IMR-90 (cell line): ENCODE data around the gene MBD3L2. TPM values are rescaled to one million over a fixed set of nuclear protein-coding genes. Genes with fewer than 3 reads are reported as not detected.

Experiments used
- ATAC-seq: fragments of 200-7000 bp; cut with Tn5 transposase; 2 replicates; pipeline ENCODE4 v1.9.1; 2020; ENCODE audit warnings: low read depth, mild to moderate bottlenecking, moderate library complexity
- BruUV-seq: library from RNA; stranded (reverse); fragments of 400-500 nt; replicated peaks from 2 replicates; lab custom pipeline; 2021; lab: Mats Ljungman, UMichigan
- CTCF ChIA-PET: fragments of 300-600 bp; formaldehyde crosslinking; extraction: SDS; loops from one replicate; lab custom pipeline; 2021; ENCODE audit warnings: antibody characterized with exemption; lab: Yijun Ruan, JAX
- POLR2A ChIA-PET: fragments of 300-600 bp; sonication (Branson Sonifier 250); formaldehyde crosslinking; loops from one replicate; lab custom pipeline; 2022; ENCODE audit warnings: antibody characterized with exemption; ENCODE audit not compliant: unreplicated experiment; lab: Charles Lee
- DNase-seq: peaks from one replicate; pipeline ENCODE4 v3.0.0; 2013
- H2AFZ ChIP-seq: replicated peaks from 2 replicates; pipeline ENCODE3; 2013; ENCODE audit warnings: low read length, mild to moderate bottlenecking; ENCODE audit not compliant: poor library complexity
- H2AK5ac ChIP-seq: 2 replicates; pipeline ENCODE4 v1.6.1; 2013; ENCODE audit warnings: low read depth, low read length, inconsistent platforms
- H2AK9ac ChIP-seq: replicated peaks from 2 replicates; pipeline ENCODE3; 2013; ENCODE audit warnings: mild to moderate bottlenecking, low read depth, low read length, moderate library complexity; ENCODE audit not compliant: poor library complexity
- H2BK120ac ChIP-seq: 2 replicates; pipeline ENCODE4 v1.6.1; 2013; ENCODE audit warnings: low read depth, low read length, inconsistent platforms
- H2BK15ac ChIP-seq: 3 replicates; pipeline ENCODE4 v1.6.1; 2013; ENCODE audit warnings: low read depth, low read length, inconsistent platforms
- H2BK20ac ChIP-seq: 2 replicates; pipeline ENCODE4 v1.6.1; 2013; ENCODE audit warnings: low read depth, mild to moderate bottlenecking, inconsistent platforms, low read length, moderate library complexity
- H2BK5ac ChIP-seq: 2 replicates; pipeline ENCODE4 v1.6.1; 2013; ENCODE audit warnings: mild to moderate bottlenecking, low read depth, low read length, inconsistent platforms; ENCODE audit not compliant: poor library complexity, severe bottlenecking
- H3K14ac ChIP-seq: replicated peaks from 2 replicates; pipeline ENCODE4 v1.6.1; 2013; ENCODE audit warnings: low read depth, low read length, inconsistent platforms
- H3K18ac ChIP-seq: 2 replicates; pipeline ENCODE4 v1.6.1; 2013; ENCODE audit warnings: low read depth, low read length, control low read depth
- H3K23ac ChIP-seq: 2 replicates; pipeline ENCODE4 v1.6.1; 2013; ENCODE audit warnings: low read depth, low read length, inconsistent platforms
- H3K27ac ChIP-seq: 2 replicates; pipeline ENCODE4 v1.5.1; 2013; ENCODE audit warnings: mild to moderate bottlenecking, control low read depth, low read length; ENCODE audit not compliant: insufficient read depth
- H3K27me3 ChIP-seq: 2 replicates; pipeline ENCODE4 v1.6.1; 2013; ENCODE audit warnings: low read length; ENCODE audit not compliant: control insufficient read depth, insufficient read depth
- H3K36me3 ChIP-seq: 2 replicates; pipeline ENCODE4 v1.6.1; 2013; ENCODE audit warnings: low read length, mixed read lengths; ENCODE audit not compliant: control insufficient read depth, insufficient read depth
- H3K4ac ChIP-seq: 2 replicates; pipeline ENCODE4 v1.6.1; 2013; ENCODE audit warnings: low read depth, low read length, inconsistent platforms
- H3K4me1 ChIP-seq: 2 replicates; pipeline ENCODE4 v1.6.1; 2013; ENCODE audit warnings: low read length, mixed read lengths; ENCODE audit not compliant: control insufficient read depth, insufficient read depth
- H3K4me2 ChIP-seq: 2 replicates; pipeline ENCODE4 v1.6.1; 2013; ENCODE audit warnings: low read depth, mild to moderate bottlenecking, control low read depth, low read length, moderate library complexity
- H3K4me3 ChIP-seq: 2 replicates; pipeline ENCODE4 v1.5.1; 2013; ENCODE audit warnings: low read depth, mild to moderate bottlenecking, control low read depth, low read length, moderate library complexity; ENCODE audit not compliant: insufficient read depth
- H3K56ac ChIP-seq: 2 replicates; pipeline ENCODE4 v1.6.1; 2013; ENCODE audit warnings: low read length, inconsistent platforms; ENCODE audit not compliant: insufficient read depth; ENCODE audit errors: extremely low read depth
- H3K79me1 ChIP-seq, 2 experiments: 2 replicates each; pipeline ENCODE4 v1.6.1; 2013; ENCODE audit warnings: low read length in 2 of 2, inconsistent platforms in 1 of 2, low read depth in 1 of 2
- H3K9ac ChIP-seq: 2 replicates; pipeline ENCODE4 v1.6.1; 2013; ENCODE audit warnings: low read depth, low read length, control low read depth
- H3K9me1 ChIP-seq: 2 replicates; pipeline ENCODE4 v1.6.1; 2013; ENCODE audit warnings: low read length, inconsistent platforms; ENCODE audit not compliant: insufficient read depth
- H3K9me3 ChIP-seq: 2 replicates; pipeline ENCODE4 v1.6.1; 2013; ENCODE audit warnings: low read length; ENCODE audit not compliant: control insufficient read depth, insufficient read depth
- H4K20me1 ChIP-seq: 2 replicates; pipeline ENCODE4 v1.6.1; 2013; ENCODE audit warnings: low read length, inconsistent platforms; ENCODE audit not compliant: insufficient read depth
- H4K5ac ChIP-seq: 2 replicates; pipeline ENCODE4 v1.6.1; 2013; ENCODE audit warnings: mild to moderate bottlenecking, low read depth, low read length, control low read depth
- H4K8ac ChIP-seq, 2 experiments: 2 replicates each; pipeline ENCODE4 v1.6.1; 2013; ENCODE audit warnings: low read depth in 2 of 2, low read length in 2 of 2, control low read depth in 1 of 2, inconsistent platforms in 1 of 2
- H4K91ac ChIP-seq: 2 replicates; pipeline ENCODE4 v1.6.1; 2013; ENCODE audit warnings: low read depth, low read length, inconsistent platforms; ENCODE audit not compliant: insufficient read depth
- CEBPB ChIP-seq: IDR thresholded peaks from 2 replicates; pipeline ENCODE4 v1.6.1; 2012; ENCODE audit warnings: low read depth, low read length, improper control_type of control experiment
- FOS ChIP-seq: fragments of 150-350 bp; IDR thresholded peaks from 2 replicates; pipeline ENCODE4 v1.6.1; 2016; ENCODE audit warnings: low read depth, low read length
- MXI1 ChIP-seq: IDR thresholded peaks from 2 replicates; pipeline ENCODE4 v1.6.1; 2012; ENCODE audit warnings: low read depth, mild to moderate bottlenecking, low read length, moderate library complexity, borderline replicate concordance
- NFE2L2 ChIP-seq: fragments of 150-350 bp; IDR thresholded peaks from 2 replicates; pipeline ENCODE4 v1.6.1; 2016; ENCODE audit warnings: low read depth, mild to moderate bottlenecking, low read length
- RCOR1 ChIP-seq: IDR thresholded peaks from 2 replicates; pipeline ENCODE4 v1.6.1; 2012; ENCODE audit warnings: mild to moderate bottlenecking, low read length, improper control_type of control experiment; ENCODE audit not compliant: insufficient replicate concordance
- WGBS, 2 experiments: methylation state at CpG; one replicate each; pipeline versions ENCODE4 v1.1.5 to v1.1.7; 2013; ENCODE audit warnings: missing lambda C conversion rate in 2 of 2; ENCODE audit not compliant: insufficient read length in 1 of 2; ENCODE audit errors: extremely low coverage in 2 of 2; 5-methylcytosine and 5-hydroxymethylcytosine counted together
- dilution Hi-C: fragments of 300-500 bp; cut with HindIII; formaldehyde crosslinking; loops from one replicate; pipeline ENCODE4 v1.14.3; 2018; ENCODE audit warnings: low sequenced_read_pairs; ENCODE audit not compliant: unreplicated experiment
- in situ Hi-C: fragments of 300-500 bp; cut with MboI; formaldehyde crosslinking; loops from 3 replicates; pipeline ENCODE4 v1.14.3; 2019; ENCODE audit warnings: low sequenced_read_pairs, inconsistent platforms, mixed read lengths
- intact Hi-C: fragments of 100-400 bp; cut with micrococcal nuclease; formaldehyde crosslinking; loops from 2 replicates; pipeline ENCODE4 v1.10.0; 2022
- polyA plus RNA-seq, 3 experiments: library from polyadenylated mRNA; depleted of rRNA; stranded (reverse); fragments of >200 nt; gene quantifications; 2 replicates each; pipeline ENCODE4 v1.2.3, GENCODE V29; 2012; ENCODE audit warnings: low replicate concordance in 1 of 3
- total RNA-seq: library from RNA; depleted of rRNA; stranded (reverse); fragments of >200 nt; gene quantifications from 2 replicates; pipeline ENCODE4 v1.2.3, GENCODE V29; 2012
- TF ChIP-seq, protein P1 (sequence below): fragments of 150-350 bp; IDR thresholded peaks from 2 replicates; pipeline ENCODE4 v1.6.1; 2017; ENCODE audit warnings: mild to moderate bottlenecking, antibody characterized with exemption, low read length, low read depth
- TF ChIP-seq, protein P2 (sequence below): conservative IDR thresholded peaks from 2 replicates; pipeline ENCODE4 v1.5.1; 2012; ENCODE audit warnings: mild to moderate bottlenecking, low read depth, low read length, improper control_type of control experiment

Gene MBD3L2
- total and polyA plus RNA-seq, 2 of the 4 experiments (the other 2 are of a cell fraction) = not detected

DNA sequence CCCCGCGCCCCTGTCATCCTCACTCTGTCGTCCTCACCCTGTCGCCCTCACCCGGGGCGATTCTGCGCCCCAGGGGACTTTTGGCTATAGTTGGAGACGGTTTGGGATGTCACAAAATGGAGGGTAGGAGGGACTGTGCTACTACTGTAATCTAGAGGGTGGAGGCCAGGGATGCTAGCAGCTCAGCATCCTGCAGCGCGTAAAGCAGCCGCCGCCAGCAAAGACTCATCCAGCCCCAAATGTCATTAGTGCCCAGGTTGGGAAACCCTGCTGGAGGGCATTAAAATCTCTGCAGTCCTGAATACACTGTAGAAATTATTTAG is 20.7 kb downstream of the MBD3L2 start:
- Histone ChIP-seq H4K20me1 (no peaks in the 10 kb centered on the region), H3K36me3 (peaks cover 22% of the 10 kb centered on the region), H3K9me1 (no peaks in the 10 kb centered on the region), H2BK5ac (no peak overlapping the region), H3K27ac (peak overlapping the region; percentile 50), H3K4me3 (peak overlapping the region; percentile 54), H2BK15ac (no peak overlapping the region), H3K18ac (no peak overlapping the region), H2BK20ac (no peak overlapping the region), H3K27me3 (no peaks in the 10 kb centered on the region), H2AK5ac (peak overlapping the region; percentile 78), H2AFZ (peak overlapping the region; percentile 99), H3K4ac (peak overlapping the region; percentile 51; the same call in 1 of the 2 replicates), H3K56ac (peak overlapping the region; percentile 68), H2AK9ac (peak overlapping the region; percentile 48), H4K8ac (peak overlapping the region; percentile 68 to 73; a peak in 3 of 4 replicates), H2BK120ac (no peak overlapping the region), H3K9me3 (peaks cover 2% of the 10 kb centered on the region; the same call in 1 of the 2 replicates), H3K14ac (peak overlapping the region; percentile 57; the same call in 1 of the 2 replicates), H3K4me1 (no peaks in the 10 kb centered on the region), H3K23ac (0 out of 2 replicates have a peak overlapping the region, but pooled peaks have one; percentile 60), H4K5ac (peak overlapping the region; percentile 14; the same call in 1 of the 2 replicates), H3K79me1 (peaks cover 11 to 18% of the 10 kb centered on the region in 2 experiments), H4K91ac (0 out of 2 replicates have a peak overlapping the region, but pooled peaks have one; percentile 32), H3K4me2 (peak overlapping the region; percentile 99), H3K9ac (peak overlapping the region; percentile 74)
- TSS peak; percentile 52 for BruUV-seq
- in situ Hi-C loops = no loop called here
- ATAC-seq = no peak; the same call in 1 of the 2 replicates
- intact Hi-C loops = loop anchor here (10.0 kb wide), 1 partner anchor 335 kb away; the partner anchor contains the start of genes GPR108 and TRIP10
- ChIA-PET POLR2A (no interaction called here), CTCF (no interaction called here)
- no peak for DNase-seq
- WGBS, 2 experiments = 0% methylated on average over 5 of the region's 12 CpGs; no CpG with 5 or more reads in 1 of the 2 experiments
- TF ChIP-seq, protein P1, sequence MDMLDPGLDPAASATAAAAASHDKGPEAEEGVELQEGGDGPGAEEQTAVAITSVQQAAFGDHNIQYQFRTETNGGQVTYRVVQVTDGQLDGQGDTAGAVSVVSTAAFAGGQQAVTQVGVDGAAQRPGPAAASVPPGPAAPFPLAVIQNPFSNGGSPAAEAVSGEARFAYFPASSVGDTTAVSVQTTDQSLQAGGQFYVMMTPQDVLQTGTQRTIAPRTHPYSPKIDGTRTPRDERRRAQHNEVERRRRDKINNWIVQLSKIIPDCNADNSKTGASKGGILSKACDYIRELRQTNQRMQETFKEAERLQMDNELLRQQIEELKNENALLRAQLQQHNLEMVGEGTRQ = no peak
- no peak for TF ChIP-seq CEBPB
- no peak for TF ChIP-seq FOS
- no peak for TF ChIP-seq NFE2L2
- TF ChIP-seq RCOR1 = no peak
- TF ChIP-seq, protein P2, sequence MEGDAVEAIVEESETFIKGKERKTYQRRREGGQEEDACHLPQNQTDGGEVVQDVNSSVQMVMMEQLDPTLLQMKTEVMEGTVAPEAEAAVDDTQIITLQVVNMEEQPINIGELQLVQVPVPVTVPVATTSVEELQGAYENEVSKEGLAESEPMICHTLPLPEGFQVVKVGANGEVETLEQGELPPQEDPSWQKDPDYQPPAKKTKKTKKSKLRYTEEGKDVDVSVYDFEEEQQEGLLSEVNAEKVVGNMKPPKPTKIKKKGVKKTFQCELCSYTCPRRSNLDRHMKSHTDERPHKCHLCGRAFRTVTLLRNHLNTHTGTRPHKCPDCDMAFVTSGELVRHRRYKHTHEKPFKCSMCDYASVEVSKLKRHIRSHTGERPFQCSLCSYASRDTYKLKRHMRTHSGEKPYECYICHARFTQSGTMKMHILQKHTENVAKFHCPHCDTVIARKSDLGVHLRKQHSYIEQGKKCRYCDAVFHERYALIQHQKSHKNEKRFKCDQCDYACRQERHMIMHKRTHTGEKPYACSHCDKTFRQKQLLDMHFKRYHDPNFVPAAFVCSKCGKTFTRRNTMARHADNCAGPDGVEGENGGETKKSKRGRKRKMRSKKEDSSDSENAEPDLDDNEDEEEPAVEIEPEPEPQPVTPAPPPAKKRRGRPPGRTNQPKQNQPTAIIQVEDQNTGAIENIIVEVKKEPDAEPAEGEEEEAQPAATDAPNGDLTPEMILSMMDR = no peak
- no peak for TF ChIP-seq MXI1
- dilution Hi-C loops = no loop called here
